ENCODE data around the gene SORCS3. TPM values are rescaled to one million over a fixed set of nuclear protein-coding genes. Genes with fewer than 3 reads are reported as not detected.

The SORCS3 gene
- total RNA-seq, 1 donor from 2014 or later: 0.25 TPM

GRCh38 chr10:105239311-105240219, 598.5 kb downstream of the SORCS3 start:
- no peaks in the 10 kb centered on the region for H3K9me3 ChIP-seq
- H3K4me1 ChIP-seq: no peaks in the 10 kb centered on the region
- H3K36me3 ChIP-seq: no peaks in the 10 kb centered on the region
- no peaks in the 10 kb centered on the region for H3K27me3 ChIP-seq
- DNase-seq (ENCODE audit: extremely low spot score in 2 of 2): no peak
- intact Hi-C loops (cut with DNase I): no loop called here
- no peak for TF ChIP-seq CTCF (IDR thresholded peaks at IDR 0.05)
- no peak for TF ChIP-seq POLR2AphosphoS5 (IDR thresholded peaks at IDR 0.05; ENCODE audit: insufficient read depth in 1 of 2, low read depth in 1 of 2)
- no peak for TF ChIP-seq POLR2A (IDR thresholded peaks at IDR 0.05)
- no peak overlapping the region for H3K27ac ChIP-seq
- H3K4me3 ChIP-seq: no peak overlapping the region

- no peaks in the 10 kb centered on the region for H3K9me3 ChIP-seq
- intact Hi-C loops (cut with DNase I): no loop called here
- no peak overlapping the region for H3K27ac ChIP-seq
- no peak overlapping the region for H3K4me3 ChIP-seq
- DNase-seq (ENCODE audit: extremely low spot score in 2 of 2): no peak
- no peaks in the 10 kb centered on the region for H3K27me3 ChIP-seq
- TF ChIP-seq POLR2AphosphoS5 (IDR thresholded peaks at IDR 0.05; ENCODE audit: insufficient read depth in 1 of 2, low read depth in 1 of 2) (no peak), POLR2A (IDR thresholded peaks at IDR 0.05) (no peak), CTCF (IDR thresholded peaks at IDR 0.05) (no peak)
- H3K4me1 ChIP-seq: no peaks in the 10 kb centered on the region
- H3K36me3 ChIP-seq: no peaks in the 10 kb centered on the region
Measured at GRCh38 chr10:105241254-105241653, 600.2 kb downstream of the SORCS3 start.

GRCh38 chr10:105243381-105243780, 602.3 kb downstream of the SORCS3 start:
- Histone ChIP-seq H3K36me3 (no peaks in the 10 kb centered on the region), H3K27me3 (no peaks in the 10 kb centered on the region), H3K9me3 (no peaks in the 10 kb centered on the region), H3K4me3 (no peak overlapping the region), H3K27ac (no peak overlapping the region), H3K4me1 (no peaks in the 10 kb centered on the region)
- TF ChIP-seq POLR2AphosphoS5 (IDR thresholded peaks at IDR 0.05; ENCODE audit: insufficient read depth in 1 of 2, low read depth in 1 of 2) (no peak), POLR2A (IDR thresholded peaks at IDR 0.05) (no peak), CTCF (IDR thresholded peaks at IDR 0.05) (no peak)
- no peak for DNase-seq (ENCODE audit: extremely low spot score in 2 of 2)
- intact Hi-C loops (cut with DNase I): no loop called here

GRCh38 chr10:105243825-105244224, 602.7 kb downstream of the SORCS3 start:
- H3K4me1 ChIP-seq: no peaks in the 10 kb centered on the region
- intact Hi-C loops (cut with DNase I): no loop called here
- H3K4me3 ChIP-seq: no peak overlapping the region
- TF ChIP-seq POLR2AphosphoS5 (IDR thresholded peaks at IDR 0.05; ENCODE audit: insufficient read depth in 1 of 2, low read depth in 1 of 2): no peak
- TF ChIP-seq CTCF (IDR thresholded peaks at IDR 0.05): no peak
- no peak for TF ChIP-seq POLR2A (IDR thresholded peaks at IDR 0.05)
- no peaks in the 10 kb centered on the region for H3K36me3 ChIP-seq
- no peaks in the 10 kb centered on the region for H3K9me3 ChIP-seq
- H3K27ac ChIP-seq: no peak overlapping the region
- H3K27me3 ChIP-seq: no peaks in the 10 kb centered on the region
- no peak for DNase-seq (ENCODE audit: extremely low spot score in 2 of 2)
